K562 (cell line): ENCODE data around the gene MATN1. TPM values are rescaled to one million over a fixed set of nuclear protein-coding genes. Genes with fewer than 3 reads are reported as not detected.
A peak's percentile ranks its signal among the peaks of the same experiment; 100 is the strongest.

ENCODE experiments used
- ATF1 ChIP-seq, 2 experiments: fragments of 450-650 bp in 1 of 2; IDR thresholded peaks; 2 replicates each; pipeline ENCODE4 v1.6.1; 2016; ENCODE audit warnings: missing compliant biosample characterization in 1 of 2, missing genetic modification characterization in 1 of 2
- BCOR ChIP-seq: fragments of 450-650 bp; IDR thresholded peaks from 2 replicates; pipeline ENCODE4 v1.6.1; 2016
- CC2D1A ChIP-seq: fragments of 450-650 bp; IDR thresholded peaks from 2 replicates; pipeline ENCODE4 v1.6.1; 2017; ENCODE audit warnings: mild to moderate bottlenecking
- CEBPG ChIP-seq, 3 experiments: fragments of 200-800 bp in 1 of 3; sonication (Bioruptor generic) in 1 of 3; sonication (generic) in 1 of 3; formaldehyde crosslinking in 1 of 3; IDR thresholded peaks in 2 of 3; conservative IDR thresholded peaks in 1 of 3; 2 replicates each; pipeline versions ENCODE4 v1.6.1 to v1.8.0; 2016 to 2022; ENCODE audit warnings: missing compliant biosample characterization in 2 of 3, missing genetic modification characterization in 2 of 3, mild to moderate bottlenecking in 1 of 3, missing genetic modification reagents in 1 of 3
- CSDE1 ChIP-seq, 2 experiments: fragments of 450-650 bp; IDR thresholded peaks; 2 replicates each; pipeline ENCODE4 v1.6.1; 2016; ENCODE audit warnings: mild to moderate bottlenecking in 1 of 2
- E2F3 ChIP-seq: fragments of 250-450 bp; sonication (Bioruptor Pico); IDR thresholded peaks from 2 replicates; pipeline ENCODE4 v1.4.0; 2020; ENCODE audit warnings: mild to moderate bottlenecking
- EGR1 ChIP-seq: fragments of 450-650 bp; conservative IDR thresholded peaks from 2 replicates; pipeline ENCODE4 v1.6.1; 2017; ENCODE audit warnings: mild to moderate bottlenecking
- EHMT2 ChIP-seq: fragments of 450-650 bp; IDR thresholded peaks from 2 replicates; pipeline ENCODE4 v1.6.1; 2018; ENCODE audit warnings: antibody characterized with exemption
- MBD2 ChIP-seq: sonication (generic); IDR thresholded peaks from 2 replicates; pipeline ENCODE4 v1.6.1; 2016; ENCODE audit warnings: low read depth, borderline replicate concordance
- NEUROD1 ChIP-seq: fragments of 150-350 bp; IDR thresholded peaks from 2 replicates; pipeline ENCODE4 v1.6.1; 2014; ENCODE audit warnings: borderline replicate concordance, low read length, low read depth; ENCODE audit not compliant: partially characterized antibody
- PCBP2 ChIP-seq: fragments of 200-400 bp; formaldehyde crosslinking; IDR thresholded peaks from 2 replicates; pipeline ENCODE4 v1.6.1; 2018; ENCODE audit warnings: low read length, low read depth, mild to moderate bottlenecking, moderate library complexity; ENCODE audit not compliant: poor library complexity, severe bottlenecking
- RBM17 ChIP-seq: fragments of 200-400 bp; formaldehyde crosslinking; IDR thresholded peaks from 2 replicates; pipeline ENCODE4 v1.6.1; 2017; ENCODE audit warnings: low read depth, mild to moderate bottlenecking, low read length, borderline replicate concordance
- SMARCA4 ChIP-seq: fragments of 450-650 bp; IDR thresholded peaks from 2 replicates; pipeline ENCODE4 v1.6.1; 2016
- SUPT5H ChIP-seq: fragments of 450-650 bp; IDR thresholded peaks from 2 replicates; pipeline ENCODE4 v1.6.1; 2016
- TCF7 ChIP-seq: sonication (generic); IDR thresholded peaks from 2 replicates; pipeline ENCODE4 v1.6.1; 2016; ENCODE audit warnings: antibody characterized with exemption, borderline replicate concordance
- TOE1 ChIP-seq, 2 experiments: fragments of 450-650 bp in 1 of 2; sonication (generic) in 1 of 2; formaldehyde crosslinking in 1 of 2; IDR thresholded peaks; 2 replicates each; pipeline versions ENCODE4 v1.7.1 to v1.8.0; 2016 to 2022; ENCODE audit warnings: borderline replicate concordance in 2 of 2, mild to moderate bottlenecking in 2 of 2, antibody characterized with exemption in 1 of 2, inconsistent platforms in 1 of 2, low read depth in 1 of 2, missing genetic modification reagents in 1 of 2, moderate library complexity in 1 of 2
- XRCC4 ChIP-seq: IDR thresholded peaks from one replicate; pipeline ENCODE4 v1.6.1; 2011; ENCODE audit not compliant: insufficient read depth, insufficient read length; ENCODE audit errors: extremely low read depth
- ZC3H11A ChIP-seq: IDR thresholded peaks from 2 replicates; pipeline ENCODE4 v1.6.1; 2012; ENCODE audit warnings: low read depth, low read length, improper control_type of control experiment
- ZC3H4 ChIP-seq: sonication (generic); formaldehyde crosslinking; IDR thresholded peaks from 2 replicates; pipeline ENCODE4 v1.9.0; 2021; ENCODE audit warnings: missing genetic modification reagents, borderline replicate concordance
- ZNF175 ChIP-seq: fragments of 200-800 bp; sonication (Bioruptor generic); IDR thresholded peaks from 2 replicates; pipeline ENCODE4 v1.6.1; 2016; ENCODE audit warnings: low read depth, mild to moderate bottlenecking, missing genetic modification characterization, missing compliant biosample characterization
- ZNF766 ChIP-seq: fragments of 200-800 bp; sonication (Bioruptor generic); conservative IDR thresholded peaks from 2 replicates; pipeline ENCODE4 v1.6.1; 2016; ENCODE audit warnings: missing genetic modification characterization, missing compliant biosample characterization
- polyA plus RNA-seq, 8 experiments: library from polyadenylated mRNA; depleted of rRNA in 4 of 8; stranded (reverse) in 5 of 8; unstranded in 3 of 8; fragments of >200 nt; fragmentation: Nextera tagmentation in 2 of 8; fragmentation: Illumina TruSeq in 1 of 8; extraction: Ambion mirVana in 2 of 8; extraction: Trizol in 1 of 8; gene quantifications; 2 replicates each; pipeline versions ENCODE4 v1.2.1 to v1.2.3, GENCODE V29; 2011 to 2014; ENCODE audit warnings: inconsistent platforms in 1 of 8, missing spikeins in 1 of 8
- total RNA-seq, 7 experiments: library from RNA; depleted of rRNA in 6 of 7; stranded (reverse); fragments of >200 nt in 6 of 7; fragmentation: Illumina TruSeq in 2 of 7; extraction: Trizol in 2 of 7; gene quantifications; 2 replicates each; pipeline versions ENCODE4 v1.2.1 to v1.2.3, GENCODE V29; 2011 to 2021; ENCODE audit warnings: low replicate concordance in 1 of 7
- TF ChIP-seq, protein P1 (sequence below): fragments of 250-450 bp; sonication (Bioruptor Pico); IDR thresholded peaks from 2 replicates; pipeline ENCODE4 v1.5.0; 2021; ENCODE audit warnings: mild to moderate bottlenecking, borderline replicate concordance
- TF ChIP-seq, protein P2 (sequence below): fragments of 450-650 bp; formaldehyde crosslinking; IDR thresholded peaks from 2 replicates; pipeline ENCODE4 v1.4.0; 2020; ENCODE audit warnings: mild to moderate bottlenecking, moderate library complexity
- TF ChIP-seq, protein P3 (sequence below): fragments of 450-650 bp; formaldehyde crosslinking; IDR thresholded peaks from 2 replicates; pipeline ENCODE4 v1.4.0; 2022; ENCODE audit warnings: missing genetic modification characterization

Gene MATN1
- total and polyA plus RNA-seq, 9 of the 15 experiments (the other 6 are each of a cell fraction or from before 2014, with no cell fraction given) = 0.10 to 2.3 (median 1.2) TPM

DNA sequence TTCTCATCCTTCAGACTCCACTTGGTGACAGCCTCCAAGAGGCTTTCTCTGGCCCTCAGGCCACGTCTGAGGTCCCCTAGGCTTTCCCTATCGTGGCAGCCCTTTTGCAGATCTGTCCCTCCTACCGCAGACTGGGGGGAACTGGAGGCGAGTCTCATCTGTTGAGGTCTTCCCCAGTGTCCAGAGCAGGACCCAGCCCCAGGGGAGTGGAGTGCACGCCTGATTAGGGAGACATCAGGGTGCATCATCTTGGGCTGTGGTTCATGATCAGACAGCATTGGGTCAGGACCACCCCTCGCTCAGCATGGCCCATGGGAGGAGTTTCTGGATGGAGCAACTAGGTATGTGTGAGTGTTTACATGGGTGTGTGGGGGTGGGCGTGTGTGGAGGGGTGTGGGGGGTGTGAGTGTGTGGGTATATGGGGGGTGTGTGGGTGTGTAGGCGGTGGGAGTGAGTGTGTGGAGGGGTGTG, 8.5 kb upstream of the MATN1 start (continued):
- TF ChIP-seq CEBPG (CRISPR knock-in tag; IDR thresholded peaks at IDR 0.05) (no peak), CEBPG (tag; conservative IDR thresholded peaks at IDR 0.05 in 1 of 2, IDR thresholded peaks at IDR 0.05 in 1 of 2) (no peak), MBD2 (no peak; the same call in 1 of the 2 replicates), CC2D1A (0 out of 2 replicates have a peak, but pooled peaks have one; percentile 10), PCBP2 (no peak), XRCC4 (no peak), TCF7 (no peak), RBM17 (no peak), SUPT5H (peak; percentile 36), TOE1 (IDR thresholded peaks at IDR 0.05; ENCODE audit: borderline replicate concordance) (no peak), TOE1 (CRISPR knock-in tag; IDR thresholded peaks at IDR 0.05; ENCODE audit: borderline replicate concordance, low read depth) (no peak), ZNF766 (CRISPR knock-in tag) (0 out of 2 replicates have a peak, but pooled peaks have one; percentile 19), CSDE1 (IDR thresholded peaks at IDR 0.05) (no peak), ZC3H11A (0 out of 2 replicates have a peak, but pooled peaks have one; percentile 42), BCOR (peak; percentile 40), E2F3 (CRISPR knock-in tag) (0 out of 2 replicates have a peak, but pooled peaks have one; percentile 52), EGR1 (peak; percentile 99), SMARCA4 (0 out of 2 replicates have a peak, but pooled peaks have one; percentile 46), NEUROD1 (peak; percentile 15), EHMT2 (no peak), ZC3H4 (no peak), ZNF175 (CRISPR knock-in tag) (no peak), ATF1 (CRISPR knock-in tag; IDR thresholded peaks at IDR 0.05) (no peak), ATF1 (tag; IDR thresholded peaks at IDR 0.05) (no peak)
- TF ChIP-seq, protein P1, sequence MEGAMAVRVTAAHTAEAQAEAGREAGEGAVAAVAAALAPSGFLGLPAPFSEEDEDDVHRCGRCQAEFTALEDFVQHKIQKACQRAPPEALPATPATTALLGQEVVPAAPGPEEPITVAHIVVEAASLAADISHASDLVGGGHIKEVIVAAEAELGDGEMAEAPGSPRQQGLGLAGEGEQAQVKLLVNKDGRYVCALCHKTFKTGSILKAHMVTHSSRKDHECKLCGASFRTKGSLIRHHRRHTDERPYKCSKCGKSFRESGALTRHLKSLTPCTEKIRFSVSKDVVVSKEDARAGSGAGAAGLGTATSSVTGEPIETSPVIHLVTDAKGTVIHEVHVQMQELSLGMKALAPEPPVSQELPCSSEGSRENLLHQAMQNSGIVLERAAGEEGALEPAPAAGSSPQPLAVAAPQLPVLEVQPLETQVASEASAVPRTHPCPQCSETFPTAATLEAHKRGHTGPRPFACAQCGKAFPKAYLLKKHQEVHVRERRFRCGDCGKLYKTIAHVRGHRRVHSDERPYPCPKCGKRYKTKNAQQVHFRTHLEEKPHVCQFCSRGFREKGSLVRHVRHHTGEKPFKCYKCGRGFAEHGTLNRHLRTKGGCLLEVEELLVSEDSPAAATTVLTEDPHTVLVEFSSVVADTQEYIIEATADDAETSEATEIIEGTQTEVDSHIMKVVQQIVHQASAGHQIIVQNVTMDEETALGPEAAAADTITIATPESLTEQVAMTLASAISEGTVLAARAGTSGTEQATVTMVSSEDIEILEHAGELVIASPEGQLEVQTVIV = no peak
- TF ChIP-seq, protein P2, sequence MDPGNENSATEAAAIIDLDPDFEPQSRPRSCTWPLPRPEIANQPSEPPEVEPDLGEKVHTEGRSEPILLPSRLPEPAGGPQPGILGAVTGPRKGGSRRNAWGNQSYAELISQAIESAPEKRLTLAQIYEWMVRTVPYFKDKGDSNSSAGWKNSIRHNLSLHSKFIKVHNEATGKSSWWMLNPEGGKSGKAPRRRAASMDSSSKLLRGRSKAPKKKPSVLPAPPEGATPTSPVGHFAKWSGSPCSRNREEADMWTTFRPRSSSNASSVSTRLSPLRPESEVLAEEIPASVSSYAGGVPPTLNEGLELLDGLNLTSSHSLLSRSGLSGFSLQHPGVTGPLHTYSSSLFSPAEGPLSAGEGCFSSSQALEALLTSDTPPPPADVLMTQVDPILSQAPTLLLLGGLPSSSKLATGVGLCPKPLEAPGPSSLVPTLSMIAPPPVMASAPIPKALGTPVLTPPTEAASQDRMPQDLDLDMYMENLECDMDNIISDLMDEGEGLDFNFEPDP = 0 out of 2 replicates have a peak, but pooled peaks have one; percentile 18
- TF ChIP-seq, protein P3, sequence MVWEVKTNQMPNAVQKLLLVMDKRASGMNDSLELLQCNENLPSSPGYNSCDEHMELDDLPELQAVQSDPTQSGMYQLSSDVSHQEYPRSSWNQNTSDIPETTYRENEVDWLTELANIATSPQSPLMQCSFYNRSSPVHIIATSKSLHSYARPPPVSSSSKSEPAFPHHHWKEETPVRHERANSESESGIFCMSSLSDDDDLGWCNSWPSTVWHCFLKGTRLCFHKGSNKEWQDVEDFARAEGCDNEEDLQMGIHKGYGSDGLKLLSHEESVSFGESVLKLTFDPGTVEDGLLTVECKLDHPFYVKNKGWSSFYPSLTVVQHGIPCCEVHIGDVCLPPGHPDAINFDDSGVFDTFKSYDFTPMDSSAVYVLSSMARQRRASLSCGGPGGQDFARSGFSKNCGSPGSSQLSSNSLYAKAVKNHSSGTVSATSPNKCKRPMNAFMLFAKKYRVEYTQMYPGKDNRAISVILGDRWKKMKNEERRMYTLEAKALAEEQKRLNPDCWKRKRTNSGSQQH (CRISPR knock-in tag) = peak; percentile 70; the same call in 1 of the 2 replicates
